Endothelial cell of umbilical vein (primary cell): Measurements from ENCODE around the gene RGS21. TPM values are rescaled to one million over a fixed set of nuclear protein-coding genes. Genes with fewer than 3 reads are reported as not detected.
A peak's percentile ranks its signal among the peaks of the same experiment; 100 is the strongest.

Source experiments
- BruUV-seq: library from RNA; stranded (reverse); fragments of 400-500 nt; replicated peaks from 2 replicates; lab custom pipeline; 2021; lab: Mats Ljungman, UMichigan
- CTCF ChIA-PET: fragments of 300-600, 350-600 bp; sonication (Branson Sonifier 250); formaldehyde crosslinking; loops from one replicate; lab custom pipeline; 2021; ENCODE audit warnings: antibody characterized with exemption, inconsistent platforms; lab: Charles Lee
- POLR2A ChIA-PET: fragments of 300-600, 350-600 bp; sonication (Branson Sonifier 250); formaldehyde crosslinking; loops from one replicate; lab custom pipeline; 2021; ENCODE audit warnings: antibody characterized with exemption, inconsistent platforms; lab: Charles Lee
- DNase-seq: peaks from one replicate; pipeline ENCODE4 v3.0.0-alpha.2; 2011; ENCODE audit warnings: low read depth, low spot score
- FAIRE-seq: peaks from 2 replicates; lab custom pipeline; 2011; peaks lifted over from hg19 to GRCh38; lab: Jason Lieb, UNC
- H2AFZ ChIP-seq: 2 replicates; pipeline ENCODE4 v1.6.0; 2012; ENCODE audit warnings: low read depth, low read length, control low read depth, inconsistent platforms
- H3K27ac ChIP-seq: 2 replicates; pipeline ENCODE4 v1.5.1; 2011; ENCODE audit warnings: low read depth, mild to moderate bottlenecking, control low read depth, low read length, moderate library complexity; ENCODE audit not compliant: insufficient read depth
- H3K27me3 ChIP-seq, 2 experiments: 2 replicates each; pipeline versions ENCODE4 v1.6.0 to v1.6.1; 2011; ENCODE audit warnings: low read length in 2 of 2, mixed read lengths in 1 of 2; ENCODE audit not compliant: control insufficient read depth in 2 of 2, insufficient read depth in 2 of 2
- H3K36me3 ChIP-seq, 2 experiments: 2 replicates in 1 of 2; 3 replicates in 1 of 2; pipeline ENCODE4 v1.5.1; 2011; ENCODE audit warnings: low read length in 2 of 2, mild to moderate bottlenecking in 1 of 2, moderate library complexity in 1 of 2; ENCODE audit not compliant: control insufficient read depth in 2 of 2, insufficient read depth in 2 of 2; ENCODE audit errors: extremely low read depth in 1 of 2
- H3K4me1 ChIP-seq: 3 replicates; pipeline ENCODE4 v1.5.1; 2011; ENCODE audit warnings: mild to moderate bottlenecking, low read length; ENCODE audit not compliant: control insufficient read depth, insufficient read depth; ENCODE audit errors: extremely low read depth
- H3K4me2 ChIP-seq: 2 replicates; pipeline ENCODE4 v1.6.1; 2011; ENCODE audit warnings: low read length, control low read depth, mixed read lengths; ENCODE audit not compliant: insufficient read depth
- H3K4me3 ChIP-seq, 3 experiments: fragments of 200-600 bp in 1 of 3; sonication (generic), shearing (Covaris generic) in 1 of 3; replicated peaks in 1 of 3; 2 replicates each; pipeline ENCODE4 v1.5.1; 2011 to 2016; ENCODE audit warnings: control low read depth in 3 of 3, low read length in 3 of 3, mild to moderate bottlenecking in 2 of 3, inconsistent platforms in 1 of 3, low read depth in 1 of 3, moderate library complexity in 1 of 3; ENCODE audit not compliant: insufficient read depth in 1 of 3
- H3K79me2 ChIP-seq: 2 replicates; pipeline ENCODE4 v1.6.0; 2012; ENCODE audit warnings: low read length, inconsistent platforms; ENCODE audit not compliant: control insufficient read depth, insufficient read depth
- H3K9ac ChIP-seq: replicated peaks from 2 replicates; pipeline ENCODE3; 2011; ENCODE audit warnings: low read length, control low read depth; ENCODE audit not compliant: insufficient read depth; ENCODE audit errors: extremely low read depth
- H3K9me1 ChIP-seq: replicated peaks from 3 replicates; pipeline ENCODE4 v1.6.0; 2011; ENCODE audit warnings: mild to moderate bottlenecking, low read length; ENCODE audit not compliant: control insufficient read depth, insufficient read depth; ENCODE audit errors: extremely low read depth
- H3K9me3 ChIP-seq: replicated peaks from 2 replicates; pipeline ENCODE4 v1.5.1; 2012; ENCODE audit warnings: low read length, inconsistent platforms; ENCODE audit not compliant: control insufficient read depth, insufficient read depth
- H4K20me1 ChIP-seq: replicated peaks from 2 replicates; pipeline ENCODE3; 2011; ENCODE audit warnings: mild to moderate bottlenecking, low read length; ENCODE audit not compliant: control insufficient read depth, insufficient read depth; ENCODE audit errors: extremely low read depth
- EZH2 ChIP-seq: IDR thresholded peaks from 2 replicates; pipeline ENCODE4 v1.6.1; 2012; ENCODE audit warnings: borderline replicate concordance, low read depth, mild to moderate bottlenecking, moderate library complexity, low read length, inconsistent platforms; ENCODE audit not compliant: severe bottlenecking
- FOS ChIP-seq: IDR thresholded peaks from 2 replicates; pipeline ENCODE4 v1.6.1; 2011; ENCODE audit warnings: mild to moderate bottlenecking, low read length, moderate library complexity, borderline replicate concordance; ENCODE audit not compliant: insufficient read depth
- GATA2 ChIP-seq: IDR thresholded peaks from 2 replicates; pipeline ENCODE4 v1.7.0; 2011; ENCODE audit warnings: low read depth, mild to moderate bottlenecking, moderate library complexity, mixed read lengths, low read length; ENCODE audit not compliant: insufficient read length, insufficient read depth
- JUN ChIP-seq: IDR thresholded peaks from 2 replicates; pipeline ENCODE4 v1.6.1; 2011; ENCODE audit warnings: borderline replicate concordance, low read depth; ENCODE audit not compliant: insufficient read length, insufficient read depth
- MYC ChIP-seq: IDR thresholded peaks from one replicate; pipeline ENCODE4 v1.6.1; 2011; ENCODE audit warnings: mild to moderate bottlenecking, low read depth, low read length
- POLR2A ChIP-seq: IDR thresholded peaks from 2 replicates; pipeline ENCODE4 v1.6.1; 2012; ENCODE audit warnings: low read depth, mild to moderate bottlenecking, control low read depth, low read length
- POLR2AphosphoS5 ChIP-seq: IDR thresholded peaks from 2 replicates; pipeline ENCODE4 v1.6.1; 2012; ENCODE audit warnings: low read depth, mild to moderate bottlenecking, control low read depth, low read length, moderate library complexity; ENCODE audit not compliant: insufficient read depth
- dilution Hi-C: fragments of 300-500 bp; cut with MboI; formaldehyde crosslinking; loops from one replicate; pipeline ENCODE4 v1.15.0; 2019; ENCODE audit warnings: low sequenced_read_pairs; ENCODE audit not compliant: extremely low pct_ligation_motif_present
- intact Hi-C: fragments of 100-400 bp; cut with micrococcal nuclease; formaldehyde crosslinking; loops from one replicate; pipeline ENCODE4 v1.10.0; 2022
- polyA plus RNA-seq, 4 experiments: library from polyadenylated mRNA; depleted of rRNA in 3 of 4; stranded (reverse) in 3 of 4; unstranded in 1 of 4; fragments of >200 nt; gene quantifications; 2 replicates each; pipeline versions ENCODE4 v1.2.1 to v1.2.3, GENCODE V29; 2011 to 2012; ENCODE audit warnings: missing spikeins in 1 of 4
- total RNA-seq: library from RNA; stranded (reverse); gene quantifications from 2 replicates; pipeline ENCODE4 v1.2.3, GENCODE V29; 2021
- TF ChIP-seq, protein P1 (sequence below), 2 donors: IDR thresholded peaks; 1 replicate in 1 of 2; 2 replicates in 1 of 2; pipeline ENCODE4 v1.5.1; 2011; ENCODE audit warnings: low read length in 2 of 2, mild to moderate bottlenecking in 2 of 2, moderate library complexity in 2 of 2, control low read depth in 1 of 2, inconsistent platforms in 1 of 2, low read depth in 1 of 2; ENCODE audit not compliant: insufficient read depth in 1 of 2; ENCODE audit errors: extremely low read depth in 1 of 2
- TF ChIP-seq, protein P2 (sequence below): IDR thresholded peaks from 2 replicates; pipeline ENCODE4 v1.6.1; 2011; ENCODE audit not compliant: insufficient read depth, insufficient read length

Gene RGS21
- total and polyA plus RNA-seq, 2 donors (not counting 3 experiments of a cell fraction or from before 2014, with no cell fraction given), result not detected

DNA sequence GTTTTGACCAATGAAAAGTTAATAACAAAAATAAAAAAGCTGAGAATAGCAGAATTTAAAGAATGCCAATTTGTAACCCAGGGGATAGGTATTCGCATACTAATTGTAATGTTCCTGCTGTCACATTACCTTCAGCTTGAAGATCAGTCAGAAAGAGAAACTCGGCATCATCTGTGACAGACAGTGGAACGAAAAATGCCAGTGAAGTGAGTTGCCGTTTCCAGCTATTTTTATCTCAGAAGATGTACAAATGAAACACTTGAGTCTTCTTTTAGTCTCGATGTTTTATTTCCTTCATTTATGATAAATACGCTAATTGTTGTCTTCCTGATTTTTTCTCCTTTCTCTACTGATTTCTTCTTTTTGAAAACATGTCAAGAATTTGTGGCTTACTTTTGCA lies 26.1 kb downstream of the RGS21 start:
- Histone ChIP-seq H3K9me3 (no peaks in the 10 kb centered on the region), H3K4me3 (no peak overlapping the region), H4K20me1 (no peaks in the 10 kb centered on the region), H3K27ac (no peak overlapping the region), H3K9ac (no peak overlapping the region), H3K4me1 (no peaks in the 10 kb centered on the region), H3K4me2 (no peak overlapping the region), H3K9me1 (no peaks in the 10 kb centered on the region), H2AFZ (no peak overlapping the region), H3K27me3 (no peaks in the 10 kb centered on the region), H3K79me2 (no peaks in the 10 kb centered on the region), H3K36me3 (no peaks in the 10 kb centered on the region)
- ChIA-PET POLR2A (no interaction called here), CTCF (no interaction called here)
- DNase-seq (no peak), FAIRE-seq (no peak)
- intact Hi-C loops, result no loop called here
- dilution Hi-C loops, result no loop called here
- BruUV-seq, result no TSS peak
- TF ChIP-seq, protein P1, sequence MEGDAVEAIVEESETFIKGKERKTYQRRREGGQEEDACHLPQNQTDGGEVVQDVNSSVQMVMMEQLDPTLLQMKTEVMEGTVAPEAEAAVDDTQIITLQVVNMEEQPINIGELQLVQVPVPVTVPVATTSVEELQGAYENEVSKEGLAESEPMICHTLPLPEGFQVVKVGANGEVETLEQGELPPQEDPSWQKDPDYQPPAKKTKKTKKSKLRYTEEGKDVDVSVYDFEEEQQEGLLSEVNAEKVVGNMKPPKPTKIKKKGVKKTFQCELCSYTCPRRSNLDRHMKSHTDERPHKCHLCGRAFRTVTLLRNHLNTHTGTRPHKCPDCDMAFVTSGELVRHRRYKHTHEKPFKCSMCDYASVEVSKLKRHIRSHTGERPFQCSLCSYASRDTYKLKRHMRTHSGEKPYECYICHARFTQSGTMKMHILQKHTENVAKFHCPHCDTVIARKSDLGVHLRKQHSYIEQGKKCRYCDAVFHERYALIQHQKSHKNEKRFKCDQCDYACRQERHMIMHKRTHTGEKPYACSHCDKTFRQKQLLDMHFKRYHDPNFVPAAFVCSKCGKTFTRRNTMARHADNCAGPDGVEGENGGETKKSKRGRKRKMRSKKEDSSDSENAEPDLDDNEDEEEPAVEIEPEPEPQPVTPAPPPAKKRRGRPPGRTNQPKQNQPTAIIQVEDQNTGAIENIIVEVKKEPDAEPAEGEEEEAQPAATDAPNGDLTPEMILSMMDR (IDR thresholded peaks at IDR 0.05; ENCODE audit: extremely low read depth in 1 of 2, insufficient read depth in 1 of 2, low read depth in 1 of 2, low read length in 2 of 2), result no peak
- TF ChIP-seq GATA2 (no peak), POLR2AphosphoS5 (no peak), JUN (no peak)

DNA sequence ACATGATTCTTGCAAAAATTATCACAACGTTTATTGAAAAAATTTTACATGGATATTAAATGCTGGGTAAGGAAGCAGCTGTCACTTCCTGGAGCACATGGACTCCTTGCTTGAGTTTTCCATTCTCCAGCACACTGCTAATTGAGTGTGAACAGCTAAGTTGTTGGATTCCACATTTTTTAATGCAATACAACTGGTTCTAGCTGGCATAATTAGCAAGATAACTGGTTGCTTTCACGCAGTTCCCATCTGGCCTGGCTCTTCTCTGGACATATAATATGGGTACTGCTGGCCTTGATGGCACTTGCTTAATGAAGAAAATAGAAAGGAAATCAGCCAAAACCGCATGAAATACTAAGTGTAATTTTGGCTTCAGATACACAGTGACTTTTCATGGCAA lies 26.6 kb downstream of the RGS21 start:
- H3K9me1 ChIP-seq, result no peaks in the 10 kb centered on the region
- no peaks in the 10 kb centered on the region for H3K9me3 ChIP-seq
- BruUV-seq, result no TSS peak
- intact Hi-C loops (no loop called here), dilution Hi-C loops (no loop called here)
- ChIA-PET CTCF (no interaction called here), POLR2A (no interaction called here)
- no peaks in the 10 kb centered on the region for H4K20me1 ChIP-seq
- peak overlapping the region; percentile 17 for H2AFZ ChIP-seq
- no peak for FAIRE-seq
- no peak overlapping the region for H3K4me3 ChIP-seq
- no peak overlapping the region for H3K4me2 ChIP-seq
- DNase-seq, result no peak
- no peaks in the 10 kb centered on the region for H3K4me1 ChIP-seq
- TF ChIP-seq, protein P2, sequence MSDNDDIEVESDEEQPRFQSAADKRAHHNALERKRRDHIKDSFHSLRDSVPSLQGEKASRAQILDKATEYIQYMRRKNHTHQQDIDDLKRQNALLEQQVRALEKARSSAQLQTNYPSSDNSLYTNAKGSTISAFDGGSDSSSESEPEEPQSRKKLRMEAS, result no peak
- TF ChIP-seq FOS (no peak), MYC (no peak), EZH2 (no peak), GATA2 (no peak), POLR2A (no peak), JUN (no peak), POLR2AphosphoS5 (no peak)
- TF ChIP-seq, protein P1 (IDR thresholded peaks at IDR 0.05; ENCODE audit: extremely low read depth in 1 of 2, insufficient read depth in 1 of 2, low read depth in 1 of 2, low read length in 2 of 2), result no peak
- H3K36me3 ChIP-seq, result no peaks in the 10 kb centered on the region
- H3K79me2 ChIP-seq, result no peaks in the 10 kb centered on the region
- H3K27me3 ChIP-seq, result no peaks in the 10 kb centered on the region
- H3K9ac ChIP-seq, result no peak overlapping the region
- H3K27ac ChIP-seq, result no peak overlapping the region
